ENCODE data around the gene OGFOD2. TPM values are rescaled to one million over a fixed set of nuclear protein-coding genes. Genes with fewer than 3 reads are reported as not detected.

Gene OGFOD2
- total RNA-seq, 1 experiment from 2014 or later = 21.6 TPM

DNA sequence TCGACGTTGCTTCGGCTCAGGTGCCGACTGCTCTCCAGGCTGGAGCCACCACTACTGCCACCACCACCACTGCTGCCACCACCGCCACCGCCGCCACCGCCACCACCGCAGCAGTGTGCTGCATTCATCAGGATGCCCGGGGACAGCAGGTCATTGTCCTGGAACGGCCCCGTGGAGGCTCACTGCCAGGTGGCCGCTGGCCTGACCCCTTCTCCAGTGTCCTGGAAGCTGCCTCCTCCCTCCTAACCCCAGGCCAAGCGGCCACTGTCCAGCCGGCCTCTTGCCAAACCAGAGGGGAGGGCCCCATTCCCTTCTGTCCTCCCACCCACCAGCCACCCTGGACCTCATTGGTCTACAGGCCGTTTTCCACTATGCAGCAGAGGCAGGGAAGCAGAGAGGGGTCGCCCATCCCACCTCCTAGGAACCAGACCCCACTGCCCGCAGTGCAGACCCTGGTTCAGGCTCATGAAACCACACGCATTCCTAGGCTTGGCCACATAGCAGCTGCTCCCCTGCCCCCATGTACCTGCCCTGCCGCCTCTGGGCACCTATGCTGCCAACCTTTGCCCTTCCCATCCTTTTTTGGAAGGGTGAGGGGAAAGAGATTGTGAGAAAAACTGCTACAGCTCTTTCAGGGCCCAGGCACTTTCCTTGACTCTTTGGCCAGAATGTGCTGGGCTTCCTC lies 20.6 kb downstream of the OGFOD2 start:
- H3K36me3 Mint-ChIP-seq (ENCODE audit: insufficient read depth, unreplicated experiment) = no peaks in the 10 kb centered on the region
- TF ChIP-seq, protein P1, sequence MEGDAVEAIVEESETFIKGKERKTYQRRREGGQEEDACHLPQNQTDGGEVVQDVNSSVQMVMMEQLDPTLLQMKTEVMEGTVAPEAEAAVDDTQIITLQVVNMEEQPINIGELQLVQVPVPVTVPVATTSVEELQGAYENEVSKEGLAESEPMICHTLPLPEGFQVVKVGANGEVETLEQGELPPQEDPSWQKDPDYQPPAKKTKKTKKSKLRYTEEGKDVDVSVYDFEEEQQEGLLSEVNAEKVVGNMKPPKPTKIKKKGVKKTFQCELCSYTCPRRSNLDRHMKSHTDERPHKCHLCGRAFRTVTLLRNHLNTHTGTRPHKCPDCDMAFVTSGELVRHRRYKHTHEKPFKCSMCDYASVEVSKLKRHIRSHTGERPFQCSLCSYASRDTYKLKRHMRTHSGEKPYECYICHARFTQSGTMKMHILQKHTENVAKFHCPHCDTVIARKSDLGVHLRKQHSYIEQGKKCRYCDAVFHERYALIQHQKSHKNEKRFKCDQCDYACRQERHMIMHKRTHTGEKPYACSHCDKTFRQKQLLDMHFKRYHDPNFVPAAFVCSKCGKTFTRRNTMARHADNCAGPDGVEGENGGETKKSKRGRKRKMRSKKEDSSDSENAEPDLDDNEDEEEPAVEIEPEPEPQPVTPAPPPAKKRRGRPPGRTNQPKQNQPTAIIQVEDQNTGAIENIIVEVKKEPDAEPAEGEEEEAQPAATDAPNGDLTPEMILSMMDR (IDR thresholded peaks at IDR 0.05; ENCODE audit: insufficient read depth in 1 of 2, low read depth in 1 of 2, low read length in 1 of 2, severe bottlenecking in 1 of 2, unreplicated experiment in 1 of 2) = no peak
- POLR2A ChIA-PET = no interaction called here
- no peak for DNase-seq
- no peak overlapping the region for H3K27ac Mint-ChIP-seq (ENCODE audit: unreplicated experiment)
- H3K4me1 Mint-ChIP-seq (ENCODE audit: low read depth, unreplicated experiment) = no peaks in the 10 kb centered on the region
- no peaks in the 10 kb centered on the region for H3K9me3 Mint-ChIP-seq (ENCODE audit: unreplicated experiment)
- BruUV-seq (replicated peaks) = no TSS peak
- intact Hi-C loops (cut with micrococcal nuclease; ENCODE audit: unreplicated experiment) = no loop called here
- H3K27me3 Mint-ChIP-seq (ENCODE audit: insufficient read depth, unreplicated experiment) = no peaks in the 10 kb centered on the region
- H3K27me3 ChIP-seq (replicated peaks; ENCODE audit: control insufficient read depth, insufficient read depth, low read length) = no peaks in the 10 kb centered on the region
- H3K9me3 ChIP-seq = no peaks in the 10 kb centered on the region
- no peak overlapping the region for H3K4me3 ChIP-seq (ENCODE audit: low read depth, low read length)
- no peaks in the 10 kb centered on the region for H3K36me3 ChIP-seq (ENCODE audit: control insufficient read depth, insufficient read depth, low read length)
- H3K4me1 ChIP-seq = no peaks in the 10 kb centered on the region
- CTCF ChIA-PET = no interaction called here
- no peak overlapping the region for H3K4me3 Mint-ChIP-seq (ENCODE audit: unreplicated experiment)

DNA sequence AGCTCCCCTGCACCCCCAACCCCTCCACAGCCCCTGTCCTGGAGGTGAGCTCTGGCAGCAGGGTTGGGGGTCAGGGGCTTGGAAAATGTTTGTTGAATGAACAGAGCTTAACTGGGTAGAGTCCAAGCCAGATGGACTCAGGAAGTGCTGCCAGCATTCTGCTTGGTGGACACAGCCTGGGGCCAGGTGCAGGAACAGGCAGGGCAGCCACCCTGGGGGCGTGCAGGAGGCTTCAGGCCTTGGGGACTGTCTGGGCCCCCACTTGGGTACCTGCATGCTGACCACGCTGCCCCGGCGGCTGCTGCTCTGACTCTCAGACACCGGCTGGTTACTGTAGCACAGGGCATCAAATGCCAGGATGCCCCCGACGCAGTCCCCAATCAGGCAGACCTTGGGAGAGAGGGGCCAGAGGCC lies 21.2 kb downstream of the OGFOD2 start:
- DNase-seq = no peak
- H3K4me3 Mint-ChIP-seq (ENCODE audit: unreplicated experiment) = no peak overlapping the region
- no peaks in the 10 kb centered on the region for H3K4me1 ChIP-seq
- ChIA-PET CTCF (no interaction called here), POLR2A (no interaction called here)
- H3K9me3 ChIP-seq = no peaks in the 10 kb centered on the region
- TF ChIP-seq, protein P1 (IDR thresholded peaks at IDR 0.05; ENCODE audit: insufficient read depth in 1 of 2, low read depth in 1 of 2, low read length in 1 of 2, severe bottlenecking in 1 of 2, unreplicated experiment in 1 of 2) = no peak
- intact Hi-C loops (cut with micrococcal nuclease; ENCODE audit: unreplicated experiment) = no loop called here
- H3K4me3 ChIP-seq (ENCODE audit: low read depth, low read length) = no peak overlapping the region
- H3K4me1 Mint-ChIP-seq (ENCODE audit: low read depth, unreplicated experiment) = no peaks in the 10 kb centered on the region
- no peaks in the 10 kb centered on the region for H3K36me3 Mint-ChIP-seq (ENCODE audit: insufficient read depth, unreplicated experiment)
- H3K27me3 ChIP-seq (replicated peaks; ENCODE audit: control insufficient read depth, insufficient read depth, low read length) = no peaks in the 10 kb centered on the region
- no peaks in the 10 kb centered on the region for H3K9me3 Mint-ChIP-seq (ENCODE audit: unreplicated experiment)
- H3K27me3 Mint-ChIP-seq (ENCODE audit: insufficient read depth, unreplicated experiment) = no peaks in the 10 kb centered on the region
- H3K27ac Mint-ChIP-seq (ENCODE audit: unreplicated experiment) = no peak overlapping the region
- no peaks in the 10 kb centered on the region for H3K36me3 ChIP-seq (ENCODE audit: control insufficient read depth, insufficient read depth, low read length)
- no TSS peak for BruUV-seq (replicated peaks)

DNA sequence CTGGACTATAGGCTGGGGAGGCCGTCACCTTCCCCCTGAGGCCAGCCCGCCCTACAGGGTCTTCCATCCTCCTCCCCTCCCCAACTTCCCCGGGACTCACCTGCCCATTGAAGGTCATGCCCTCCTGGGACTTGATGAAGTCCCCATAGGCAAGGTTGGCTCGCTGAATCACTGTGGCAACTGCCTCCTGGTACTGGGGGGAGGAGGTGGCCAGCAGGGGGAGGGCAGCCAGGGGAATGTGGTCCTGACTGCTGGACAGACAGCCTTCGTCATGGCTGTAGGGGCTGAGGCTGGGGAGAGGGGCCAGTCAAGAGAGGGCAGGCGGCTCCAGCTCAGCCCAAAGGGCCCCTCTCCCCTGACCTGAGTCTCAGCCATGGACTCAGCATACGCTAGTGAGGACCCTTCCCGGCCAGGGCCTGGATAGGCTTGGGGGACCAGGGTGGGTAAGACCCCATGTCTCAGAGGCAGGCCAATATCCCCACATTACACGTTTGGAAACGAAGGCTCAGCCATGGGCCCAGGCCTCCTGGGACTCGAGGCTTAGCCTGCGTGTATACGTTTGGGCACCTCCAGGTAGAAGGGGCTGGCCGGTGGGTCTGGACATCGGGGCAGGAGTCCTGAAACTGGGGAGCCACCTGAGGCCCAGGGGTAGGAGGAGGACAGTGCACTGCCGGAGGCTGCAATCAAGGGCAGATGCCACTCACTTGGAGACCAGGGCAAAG lies 21.7 kb downstream of the OGFOD2 start:
- Mint-ChIP-seq H3K36me3 (ENCODE audit: insufficient read depth, unreplicated experiment) (no peaks in the 10 kb centered on the region), H3K27ac (ENCODE audit: unreplicated experiment) (no peak overlapping the region), H3K4me1 (ENCODE audit: low read depth, unreplicated experiment) (no peaks in the 10 kb centered on the region), H3K9me3 (ENCODE audit: unreplicated experiment) (no peaks in the 10 kb centered on the region), H3K27me3 (ENCODE audit: insufficient read depth, unreplicated experiment) (no peaks in the 10 kb centered on the region), H3K4me3 (ENCODE audit: unreplicated experiment) (no peak overlapping the region)
- H3K36me3 ChIP-seq (ENCODE audit: control insufficient read depth, insufficient read depth, low read length) = no peaks in the 10 kb centered on the region
- DNase-seq = no peak
- no peaks in the 10 kb centered on the region for H3K27me3 ChIP-seq (replicated peaks; ENCODE audit: control insufficient read depth, insufficient read depth, low read length)
- TF ChIP-seq, protein P1 (IDR thresholded peaks at IDR 0.05; ENCODE audit: insufficient read depth in 1 of 2, low read depth in 1 of 2, low read length in 1 of 2, severe bottlenecking in 1 of 2, unreplicated experiment in 1 of 2) = peak in 1 of 2 experiments; percentile 1
- H3K4me1 ChIP-seq = no peaks in the 10 kb centered on the region
- ChIA-PET CTCF (no interaction called here), POLR2A (no interaction called here)
- intact Hi-C loops (cut with micrococcal nuclease; ENCODE audit: unreplicated experiment) = no loop called here
- no peak overlapping the region for H3K4me3 ChIP-seq (ENCODE audit: low read depth, low read length)
- no peaks in the 10 kb centered on the region for H3K9me3 ChIP-seq
- no TSS peak for BruUV-seq (replicated peaks)

All from Caco-2 (cell line).